Pulmonary artery endothelial cell (primary cell): ENCODE measurements around the gene C4orf50. TPM values are rescaled to one million over a fixed set of nuclear protein-coding genes. Genes with fewer than 3 reads are reported as not detected.

Experiments
- DNase-seq: peaks from one replicate; pipeline ENCODE4 v3.0.0-alpha.2; 2011; ENCODE audit warnings: low read depth, low spot score
- total RNA-seq: library from RNA; depleted of rRNA; stranded (reverse); fragments of >200 nt; gene quantifications from 2 replicates; pipeline ENCODE4 v1.2.3, GENCODE V29; 2014

Gene C4orf50
- total RNA-seq, 1 donor from 2014 or later: not detected

DNA sequence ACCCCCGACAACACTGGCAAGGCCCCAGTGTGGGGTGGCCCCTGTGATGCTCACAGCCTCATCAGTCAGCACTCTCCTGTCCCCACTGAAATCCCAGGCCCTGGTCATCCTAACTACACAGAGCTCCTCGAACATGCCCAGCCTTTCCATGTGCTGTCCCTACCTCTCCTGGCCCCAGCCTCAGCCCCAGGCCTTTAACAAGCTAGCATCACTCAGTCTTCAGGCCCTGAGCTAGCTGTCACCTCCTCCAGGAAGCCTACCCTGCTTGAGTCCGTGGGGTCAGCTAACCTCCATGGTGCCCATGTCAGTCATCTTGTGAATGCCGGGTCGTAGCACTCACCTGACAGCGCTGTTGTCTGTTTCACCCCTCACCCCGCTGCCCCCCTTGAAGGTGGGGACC, 25.6 kb upstream of the C4orf50 start:
- no peak for DNase-seq

DNA sequence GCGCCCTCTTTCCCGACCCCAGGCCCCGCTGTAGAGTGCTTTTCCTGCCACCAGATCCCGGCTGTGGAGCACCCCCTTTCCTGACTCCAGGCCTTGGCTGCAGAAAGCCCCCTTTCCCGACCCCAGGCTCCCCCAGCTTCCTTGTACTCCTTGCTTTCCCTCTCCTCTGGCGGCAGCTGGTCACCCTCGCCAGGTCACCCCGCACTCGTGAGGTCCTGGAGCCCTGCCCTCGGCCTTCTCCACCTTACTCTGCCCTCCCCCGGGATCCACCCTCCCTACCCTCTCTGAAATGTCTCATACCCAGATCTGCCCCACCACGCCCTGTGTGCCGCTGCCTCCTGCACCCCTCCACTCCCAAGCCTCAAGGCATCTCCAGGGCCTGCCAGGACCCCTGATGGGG, 25.0 kb upstream of the C4orf50 start:
- DNase-seq: no peak

DNA sequence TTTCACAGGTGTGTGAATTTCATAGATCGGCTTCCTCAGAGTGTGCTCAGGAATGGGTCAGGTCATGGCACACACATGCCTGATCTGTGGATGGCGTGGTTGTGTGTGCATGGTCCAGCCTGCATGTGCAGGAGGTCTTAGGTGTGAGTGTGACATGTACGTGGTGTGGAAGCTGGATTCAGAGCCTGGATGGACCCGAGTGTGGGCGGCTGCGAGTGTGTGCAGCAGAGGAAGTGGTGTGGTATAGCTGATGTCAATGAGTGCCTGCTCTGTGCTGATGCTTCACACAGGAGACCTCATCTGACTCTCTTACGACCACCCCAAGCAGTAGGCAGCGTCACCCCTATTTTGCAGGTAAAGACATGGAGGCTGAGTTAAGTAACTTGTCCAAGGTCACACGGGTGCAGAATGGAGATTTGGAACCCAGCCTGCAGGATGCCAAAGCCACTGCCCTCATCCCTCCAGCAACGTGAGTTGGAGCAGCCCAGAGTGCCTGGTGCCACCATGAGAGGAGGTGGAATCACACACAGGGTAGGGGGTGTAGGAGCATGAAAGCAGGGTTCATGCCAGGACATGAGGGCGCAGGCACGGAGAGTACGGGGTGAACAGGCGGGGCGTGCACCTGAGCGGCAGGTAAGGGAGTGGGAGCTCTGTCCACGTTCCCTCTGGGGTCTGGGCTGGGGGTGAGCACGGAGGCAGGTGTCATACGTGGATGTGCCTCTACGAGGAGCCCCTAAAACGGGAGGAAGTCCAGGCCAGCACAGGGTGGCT, 24.2 kb upstream of the C4orf50 start:
- DNase-seq: no peak

DNA sequence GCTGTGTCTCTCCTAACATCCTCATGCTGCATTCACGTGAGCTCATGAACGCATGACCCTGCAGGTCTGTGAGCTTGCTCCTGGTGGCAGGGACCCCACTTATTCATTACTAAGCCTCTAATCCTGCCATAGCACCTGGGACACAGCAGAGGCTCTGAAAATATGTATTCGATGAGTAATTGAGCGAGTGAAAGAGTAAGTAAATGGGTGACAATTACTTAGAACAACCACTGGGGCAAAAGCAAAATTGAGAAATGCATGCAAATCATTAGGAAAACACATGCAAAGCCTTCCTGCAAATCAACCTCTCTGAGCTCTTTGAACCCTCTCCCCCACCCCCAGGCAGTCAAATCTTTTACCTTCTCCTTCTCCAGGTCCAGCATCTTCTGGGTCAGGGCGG, 23.6 kb upstream of the C4orf50 start:
- DNase-seq: no peak

DNA sequence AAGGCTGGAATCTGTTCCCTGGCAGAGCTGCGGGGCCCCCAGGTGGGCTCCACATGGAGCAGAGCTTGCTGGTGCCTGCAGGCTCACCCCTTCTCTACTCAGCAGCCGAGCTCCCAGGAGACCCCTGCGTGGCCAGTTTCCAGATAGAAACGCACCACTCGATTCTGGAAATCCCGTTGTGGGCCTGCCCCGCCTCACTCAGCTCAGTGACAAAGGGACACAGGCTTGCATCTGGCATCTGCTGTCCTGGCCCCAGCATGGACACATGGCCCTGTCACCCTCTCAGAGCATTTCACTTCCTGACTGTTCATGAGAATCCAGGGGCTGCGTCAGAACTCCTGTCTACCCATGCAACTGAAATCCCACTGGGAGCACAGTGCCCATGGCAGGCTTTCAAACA, 20.5 kb upstream of the C4orf50 start:
- DNase-seq: no peak

DNA sequence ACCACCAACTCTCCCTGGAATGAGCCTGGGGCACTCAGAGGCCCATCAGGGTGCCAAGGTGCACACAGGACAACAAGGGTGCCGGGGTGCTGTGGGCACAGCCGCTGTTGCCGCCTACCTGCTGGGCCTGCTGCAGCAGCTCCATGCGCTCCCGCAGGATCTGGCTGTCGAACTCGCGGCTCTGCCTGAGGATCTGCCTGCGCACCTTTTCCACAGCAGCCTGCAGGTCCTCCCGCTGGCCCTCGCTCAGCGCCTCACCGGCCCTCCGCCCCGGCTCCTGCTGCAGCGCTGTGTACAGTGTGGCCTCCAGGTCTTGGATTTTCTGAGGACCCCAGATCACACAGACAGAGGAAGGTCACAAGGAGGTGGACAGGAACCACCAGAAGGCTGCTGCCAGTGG, 17.6 kb upstream of the C4orf50 start:
- DNase-seq: no peak

DNA sequence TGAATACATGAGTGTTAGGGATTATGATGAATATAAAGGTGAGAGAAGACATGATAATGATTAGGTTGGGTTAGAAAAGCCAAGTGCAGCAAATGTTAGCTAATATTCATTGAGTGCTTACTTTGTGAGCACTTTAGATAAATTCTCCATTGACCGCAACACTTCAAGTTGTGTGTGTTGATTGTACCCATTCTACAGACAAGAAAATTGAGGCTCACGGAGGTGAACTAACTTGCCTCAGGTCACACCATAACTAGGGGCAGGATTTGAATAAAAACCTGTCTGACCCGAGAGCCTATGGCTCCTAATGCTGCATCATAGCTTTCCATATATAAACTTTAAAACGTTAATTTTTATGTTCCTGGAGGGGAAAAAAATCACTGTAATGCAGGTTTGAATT, 15.2 kb upstream of the C4orf50 start:
- DNase-seq: no peak

DNA sequence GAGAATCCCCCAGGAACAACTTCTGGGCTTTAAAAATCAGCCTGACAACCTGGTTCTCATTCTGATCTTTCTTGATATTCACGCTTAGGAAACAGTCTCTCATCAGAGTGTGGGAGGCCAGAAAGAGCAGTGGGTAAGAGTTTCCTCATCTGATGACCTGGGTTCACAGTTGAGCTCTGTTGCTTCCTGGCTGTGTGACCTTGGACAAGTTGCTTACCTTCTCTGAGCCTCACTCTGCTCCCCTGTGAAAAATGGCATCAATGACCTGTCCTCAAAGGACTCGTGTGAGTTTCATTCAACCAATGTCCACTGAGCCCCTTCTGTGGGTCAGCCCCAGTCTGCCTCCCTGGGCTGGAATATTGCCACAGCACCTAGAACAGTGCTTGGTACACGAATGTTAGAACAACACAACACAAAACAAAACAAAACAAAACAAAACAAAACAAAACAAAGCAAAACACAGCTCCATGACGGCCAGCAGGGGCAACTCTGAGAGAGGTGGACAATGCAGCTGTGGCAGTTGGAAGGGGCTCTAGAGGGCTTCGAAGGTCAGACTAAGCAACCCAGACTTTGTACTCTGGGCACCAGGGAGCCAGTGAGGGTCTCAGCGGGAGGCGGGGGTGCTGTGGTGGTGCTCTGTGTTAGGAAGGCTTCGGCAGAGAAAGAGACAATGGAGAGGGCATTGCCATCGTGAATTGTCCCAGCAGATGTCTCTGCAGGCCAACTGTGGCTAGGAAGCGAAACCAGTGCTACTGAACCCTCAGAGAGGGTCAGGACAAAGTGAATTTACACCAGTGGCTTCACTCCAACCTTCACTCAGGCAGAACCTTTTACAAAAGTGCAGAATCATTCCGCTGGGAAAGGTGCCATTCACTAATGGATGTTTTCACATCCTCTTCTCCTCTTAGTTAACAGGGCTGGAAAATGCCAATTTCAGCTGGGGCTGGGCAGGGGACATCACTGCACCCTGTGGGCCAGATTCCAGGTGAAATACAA, 14.3 kb upstream of the C4orf50 start:
- no peak for DNase-seq

DNA sequence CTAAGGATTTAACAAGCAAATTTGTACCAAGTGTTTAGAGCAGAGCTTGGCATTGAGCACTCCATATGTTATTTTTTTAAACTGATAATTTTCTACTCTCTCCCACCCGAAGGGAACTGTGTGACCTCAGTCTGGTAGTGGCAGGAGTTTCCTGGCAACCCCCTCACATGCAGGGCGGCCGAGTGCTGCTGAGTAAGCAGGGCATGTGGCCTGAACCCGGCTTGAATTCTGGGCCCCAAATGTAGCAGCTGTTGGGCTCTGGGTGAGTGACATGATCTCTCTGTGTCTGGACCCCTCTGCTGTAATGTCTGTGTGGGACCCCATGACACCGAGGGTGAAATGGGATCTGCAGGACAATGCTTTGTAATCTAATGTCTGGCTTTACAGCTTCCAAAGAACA, 13.6 kb upstream of the C4orf50 start:
- no peak for DNase-seq

DNA sequence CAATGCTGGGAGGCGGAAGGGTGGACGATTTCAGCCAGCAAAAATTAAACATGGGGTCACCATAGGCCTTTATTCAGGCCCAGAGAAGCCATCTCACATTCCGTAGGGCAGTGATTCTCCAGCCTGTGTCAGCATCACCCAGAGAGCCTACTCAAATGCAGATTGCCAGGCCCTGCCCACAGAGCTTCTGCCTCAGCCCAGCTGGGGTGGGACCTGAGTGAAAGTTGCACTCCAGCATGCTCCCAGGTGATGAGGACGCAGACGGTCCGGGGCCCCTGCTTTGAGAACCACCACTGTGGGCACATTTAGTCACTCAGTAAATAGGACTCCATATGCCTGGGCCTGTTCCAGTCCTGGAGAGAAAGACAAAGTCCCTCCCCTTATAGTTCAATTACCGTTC, 12.4 kb upstream of the C4orf50 start:
- DNase-seq: no peak

DNA sequence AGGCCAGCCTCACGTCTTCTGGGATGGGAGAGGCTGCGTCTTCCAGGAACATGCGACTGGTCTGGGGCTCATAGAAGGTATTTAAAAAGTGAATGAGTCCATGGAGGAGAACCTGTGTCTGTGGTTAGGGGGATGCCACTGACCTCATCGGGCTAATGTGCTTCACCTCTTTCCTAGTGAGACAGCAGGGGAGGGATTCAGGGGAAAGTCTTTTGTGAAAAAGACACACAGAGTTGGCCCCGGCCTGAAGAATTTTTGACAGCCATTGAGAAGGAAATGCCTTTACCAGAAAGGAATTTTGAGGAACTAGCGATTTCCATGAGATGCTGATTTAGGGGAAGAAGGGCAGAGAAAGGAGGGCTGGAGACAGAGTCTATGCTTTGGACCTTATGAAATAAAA, 11.0 kb upstream of the C4orf50 start:
- DNase-seq: no peak

DNA sequence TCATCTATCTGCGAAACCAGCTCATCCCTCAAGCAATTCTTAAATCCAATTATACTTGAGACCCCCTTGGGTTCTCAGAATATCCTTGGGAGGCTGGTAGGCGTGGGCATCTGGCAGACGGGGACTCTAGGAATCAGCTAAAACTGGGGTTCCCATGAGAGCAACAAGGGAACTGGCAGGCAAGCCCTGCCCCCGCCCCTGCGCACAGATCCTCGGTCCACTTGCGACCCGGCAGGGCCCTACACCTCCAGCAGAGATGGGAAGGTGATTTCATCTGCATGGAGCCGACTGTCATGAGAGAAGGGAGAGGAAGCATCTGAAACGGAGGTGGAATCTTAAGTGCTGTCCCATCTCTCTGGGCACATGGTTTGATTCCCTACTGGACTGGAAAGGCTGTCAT, 9.9 kb upstream of the C4orf50 start:
- DNase-seq: no peak

DNA sequence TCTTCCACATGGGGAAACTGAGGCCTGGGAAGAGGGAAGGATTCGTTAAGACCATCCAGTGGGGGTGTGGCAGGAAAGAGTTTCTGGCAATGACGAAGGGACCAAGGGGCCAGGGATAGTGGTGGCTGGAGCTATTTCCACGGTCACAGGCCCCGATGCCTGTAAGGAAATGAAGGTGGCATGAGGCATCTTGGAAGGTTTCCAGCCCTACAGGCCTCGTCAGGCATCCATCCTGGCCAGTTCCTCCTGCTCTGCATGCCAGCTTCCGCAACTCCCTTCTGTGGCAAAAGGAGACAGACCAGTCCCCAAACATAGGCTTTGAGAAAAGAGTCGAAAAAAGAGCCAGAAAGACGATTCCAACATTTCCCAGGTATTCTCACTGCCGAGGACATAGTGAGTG, 9.2 kb upstream of the C4orf50 start:
- DNase-seq: no peak

DNA sequence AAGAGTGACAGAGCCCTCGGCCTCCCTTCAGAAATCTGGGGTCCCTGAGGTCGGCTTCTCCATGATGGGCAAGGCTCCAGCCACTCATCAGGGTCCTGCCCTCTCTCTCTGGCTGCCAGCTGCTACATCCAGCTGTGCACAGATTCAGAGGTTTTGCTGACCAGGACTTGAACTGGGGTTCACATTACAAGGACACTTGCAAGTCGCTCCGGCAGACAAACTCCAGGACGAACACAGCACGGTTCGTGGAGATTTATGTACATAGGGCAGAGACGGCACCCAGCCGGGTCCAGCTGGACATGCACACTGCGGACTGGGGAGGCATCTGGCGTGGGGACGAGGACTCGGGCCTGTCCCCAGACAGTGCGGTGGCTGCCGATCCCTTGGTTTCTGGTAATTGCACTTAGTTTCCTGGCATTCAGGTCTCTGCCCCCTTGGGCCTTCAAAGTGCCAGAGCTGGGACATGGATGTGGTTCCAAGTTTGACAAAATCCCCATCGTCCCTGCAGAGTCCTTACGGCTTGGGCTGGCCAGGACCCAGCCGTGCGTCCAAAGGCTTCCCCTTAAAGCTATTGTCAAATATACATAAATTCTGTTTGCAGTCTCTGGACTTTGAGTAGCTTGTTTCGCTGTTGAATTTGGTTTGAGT, 6.2 kb upstream of the C4orf50 start:
- no peak for DNase-seq

DNA sequence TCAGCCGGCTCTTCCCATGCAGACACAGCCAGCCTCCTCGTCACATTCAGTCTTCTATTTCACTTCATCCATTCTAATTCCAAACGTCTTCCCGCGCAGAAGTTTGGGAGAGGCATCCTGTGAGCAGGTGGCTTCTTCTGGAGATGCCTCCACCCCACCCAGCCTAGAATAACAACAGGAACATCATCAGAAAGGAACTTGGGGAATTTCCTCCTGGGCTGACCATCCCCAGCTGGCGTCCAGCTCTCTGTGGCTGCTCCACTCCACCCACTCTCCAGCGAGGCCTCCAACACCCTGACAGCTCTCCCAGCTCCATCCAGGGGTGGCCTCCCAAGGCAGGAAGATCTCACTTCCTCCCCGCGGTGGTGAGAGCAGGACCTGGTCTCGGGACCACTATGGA, 5.5 kb upstream of the C4orf50 start:
- no peak for DNase-seq

DNA sequence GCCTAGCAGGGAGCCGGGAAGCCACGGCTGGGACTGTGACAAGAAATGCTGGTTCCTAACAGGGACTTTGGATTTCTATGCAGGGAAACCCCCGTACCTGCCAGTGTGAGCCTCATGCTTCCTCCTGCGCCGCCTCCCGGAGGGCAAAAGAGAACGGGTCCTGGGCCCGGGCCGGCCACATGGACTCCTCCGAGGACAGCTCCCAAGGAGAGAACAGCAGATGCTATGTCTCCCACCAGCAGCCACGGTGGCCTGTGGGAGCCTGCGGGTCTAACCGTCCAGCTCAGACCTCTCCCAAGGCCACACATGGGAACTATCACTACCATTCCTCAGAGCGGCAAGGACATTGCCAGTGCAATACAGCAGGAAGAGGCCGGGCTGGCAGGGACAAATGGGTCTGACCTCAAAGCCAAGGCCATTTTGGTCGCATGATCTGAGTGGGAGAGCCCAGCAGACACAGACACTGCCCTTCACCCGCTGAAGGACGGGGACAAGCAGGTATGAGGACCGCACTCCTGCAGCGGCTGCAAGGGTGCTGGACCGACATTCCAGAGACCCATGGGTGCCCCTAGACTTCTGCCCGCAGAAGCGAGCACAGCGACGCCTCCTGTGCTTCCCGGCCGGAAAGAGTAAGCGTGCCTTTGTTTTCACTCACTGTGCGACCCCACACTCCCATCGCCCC, 4.5 kb upstream of the C4orf50 start:
- no peak for DNase-seq

DNA sequence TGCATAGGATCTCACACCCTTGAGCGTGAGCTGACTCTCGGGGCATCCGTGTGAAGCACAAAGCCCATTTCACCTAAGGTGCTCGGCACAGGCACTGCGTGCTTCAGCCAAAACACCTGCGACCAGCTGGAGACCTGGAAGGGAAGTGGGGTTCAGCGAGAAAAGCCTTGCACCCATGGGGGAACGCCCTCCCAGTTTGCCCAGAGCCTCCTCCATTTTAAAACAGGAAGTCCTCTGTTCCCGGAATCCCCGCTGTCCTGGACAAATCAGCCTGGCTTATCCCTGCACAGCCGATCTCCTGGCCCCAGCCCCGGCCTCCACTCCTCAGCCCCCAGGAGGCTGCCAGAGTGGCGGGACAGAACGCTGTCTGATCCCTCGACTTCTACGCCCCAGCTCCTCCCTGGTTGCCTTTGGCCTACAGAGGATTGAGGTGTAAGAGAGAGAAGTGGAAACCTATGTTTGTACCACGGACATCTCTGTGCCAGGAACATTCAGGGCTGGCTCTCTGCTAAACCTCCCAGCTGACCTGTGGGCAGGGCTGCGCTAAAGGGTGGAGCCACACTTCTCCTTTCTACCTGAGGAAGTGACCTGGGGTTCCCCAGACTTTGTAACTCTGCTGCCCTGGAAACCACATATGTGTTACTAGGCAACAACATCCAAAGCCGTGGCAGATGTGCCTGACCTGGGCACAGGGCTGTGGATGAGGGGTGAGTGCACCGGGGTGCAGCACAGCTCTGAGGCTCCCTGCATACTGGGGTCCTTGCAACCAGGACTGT, 3.8 kb upstream of the C4orf50 start:
- no peak for DNase-seq

DNA sequence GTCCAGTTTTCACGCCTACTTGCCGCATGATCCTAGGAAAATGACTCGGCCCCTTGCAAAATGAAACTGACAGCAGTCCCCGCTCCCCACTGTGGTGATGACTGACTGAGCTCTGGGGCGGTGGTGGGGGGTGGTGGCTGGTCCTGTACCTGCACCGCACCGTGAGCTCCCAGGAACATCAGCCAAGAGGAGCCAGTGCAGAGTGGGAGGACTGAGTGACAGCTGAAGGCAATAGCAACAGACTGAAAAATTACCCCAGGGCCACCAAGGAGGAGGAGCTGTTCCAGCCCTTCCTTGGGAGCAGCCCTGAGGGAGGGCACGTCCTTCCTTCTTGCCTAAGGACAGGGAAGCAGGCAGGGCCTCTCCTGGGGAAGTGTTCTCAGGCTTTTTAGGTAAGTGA, 2.4 kb upstream of the C4orf50 start:
- DNase-seq: no peak

DNA sequence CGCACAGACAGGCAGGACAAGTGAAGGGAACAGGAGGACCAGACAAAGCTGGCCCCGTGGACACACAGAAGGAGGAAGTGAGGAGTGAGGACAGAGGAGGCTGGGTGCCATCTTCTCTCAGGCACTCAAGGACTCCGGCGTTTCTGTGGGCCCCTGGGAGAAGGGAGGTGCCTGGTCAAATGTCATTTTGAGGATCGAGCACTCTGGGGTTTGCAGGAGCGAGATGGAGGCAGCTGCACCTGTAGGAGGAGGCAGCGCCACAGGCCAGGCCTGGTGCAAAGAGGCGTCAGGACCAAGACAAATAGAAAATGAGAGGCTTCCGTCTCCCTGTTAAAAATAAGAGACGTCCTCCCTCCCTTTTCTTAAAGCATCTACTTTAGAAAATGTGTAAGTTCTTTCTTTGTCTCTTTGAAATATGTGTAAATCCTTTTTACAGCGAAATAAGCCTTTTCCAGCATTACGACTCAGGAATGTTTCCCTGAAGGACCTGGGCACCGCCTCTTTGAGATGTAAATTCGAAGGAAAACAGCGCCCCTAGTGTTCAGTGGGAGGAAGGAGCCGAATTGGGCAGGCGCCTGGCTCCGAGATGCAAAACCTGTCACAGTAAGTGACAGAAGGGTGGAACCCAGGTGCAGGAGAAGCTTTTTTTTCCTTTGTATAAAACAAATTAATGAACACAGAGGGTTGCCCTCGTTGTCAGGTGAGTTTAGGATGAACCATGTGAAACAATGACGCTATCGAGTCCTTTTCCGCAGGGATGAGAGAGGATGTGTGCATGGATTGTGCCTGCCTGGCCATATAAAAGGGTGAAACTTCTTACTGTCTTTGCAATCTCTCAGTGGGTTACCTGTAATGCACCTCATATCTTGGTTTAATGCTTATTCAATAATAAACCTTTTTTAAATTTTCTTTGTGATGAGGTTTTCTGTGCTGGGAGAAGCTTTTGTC, 1.4 kb upstream of the C4orf50 start:
- DNase-seq: no peak

DNA sequence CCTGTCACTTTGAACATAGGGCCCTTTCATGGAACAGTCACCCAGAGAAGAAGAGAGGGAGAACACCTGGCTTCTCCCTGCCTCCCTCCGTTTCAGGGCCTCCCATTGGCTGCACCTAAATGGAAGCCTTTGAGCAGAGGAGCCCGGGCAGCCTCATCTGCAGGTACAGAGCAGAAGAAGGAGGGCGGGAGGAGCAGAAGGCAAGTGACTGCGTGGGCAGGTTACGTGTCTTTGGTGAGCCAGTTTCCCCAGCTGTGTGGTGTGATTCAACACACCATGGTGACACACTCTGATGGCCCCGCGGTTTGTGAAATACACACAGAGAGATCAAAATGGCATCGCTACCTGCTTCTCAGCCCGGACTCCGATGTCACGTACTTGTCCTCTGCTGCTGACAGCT, 431 bp downstream of the C4orf50 start:
- no peak for DNase-seq
